GM11168 (cell line): ENCODE results near the gene CAMSAP1.

Experiments used
- in situ Hi-C: fragments of 300-500 bp; cut with MboI; formaldehyde crosslinking; loops from one replicate; pipeline ENCODE4 v1.12.0; 2022; ENCODE audit warnings: low sequenced_read_pairs; ENCODE audit not compliant: unreplicated experiment

CAMSAP1 gene

DNA sequence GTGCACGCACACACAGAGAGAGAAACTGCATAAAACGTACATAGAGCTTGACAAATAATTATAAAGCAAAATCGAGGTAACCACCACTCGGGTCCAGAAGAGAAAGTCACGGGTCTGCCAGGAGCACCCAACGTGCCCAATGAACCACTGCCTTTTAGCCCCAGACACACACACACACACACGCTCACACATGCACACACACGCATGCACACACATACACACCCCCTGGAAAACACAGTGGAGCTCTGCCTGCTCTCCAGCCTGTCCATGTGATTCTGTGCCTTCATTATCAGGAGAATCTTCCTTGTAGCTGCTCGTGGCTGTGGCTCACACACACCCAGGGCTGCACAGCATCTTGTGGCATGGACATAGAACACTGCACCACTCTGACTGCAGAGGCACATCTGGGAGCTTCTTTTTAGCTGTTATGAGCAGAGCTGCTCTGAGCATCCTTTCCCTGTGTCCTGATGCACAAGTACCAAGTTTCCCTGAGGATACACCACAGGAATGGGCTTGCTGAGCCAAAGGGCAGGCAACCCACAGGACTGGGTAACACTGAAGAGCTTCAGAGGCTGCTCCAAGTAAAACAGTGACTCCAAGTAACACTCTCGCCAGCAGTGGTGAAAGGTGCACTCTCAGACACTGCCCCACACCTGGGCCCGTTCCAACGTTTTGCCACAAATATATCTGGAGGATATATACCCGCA lies 58.9 kb downstream of the CAMSAP1 start:
- in situ Hi-C loops: no loop called here

DNA sequence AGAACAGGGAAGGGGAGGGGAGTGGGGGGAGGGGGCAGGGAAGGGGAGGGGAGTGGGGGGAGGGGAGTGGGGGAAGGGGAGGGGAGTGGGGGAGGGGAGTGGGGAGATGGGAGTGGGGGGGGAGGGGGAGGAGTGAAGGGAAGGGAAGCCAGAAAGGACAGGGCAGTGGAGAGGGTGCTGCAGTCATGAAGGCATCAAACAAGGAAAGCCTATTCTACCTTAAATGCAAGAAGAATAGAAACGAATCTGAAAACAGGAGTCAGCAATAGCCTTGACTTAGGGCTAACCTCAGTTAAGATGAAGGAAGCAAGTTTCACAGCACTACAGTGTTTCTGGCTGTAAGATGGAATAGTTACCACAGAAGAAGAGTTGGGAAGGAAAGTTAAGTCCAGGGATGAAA lies 59.5 kb downstream of the CAMSAP1 start:
- in situ Hi-C loops: no loop called here

DNA sequence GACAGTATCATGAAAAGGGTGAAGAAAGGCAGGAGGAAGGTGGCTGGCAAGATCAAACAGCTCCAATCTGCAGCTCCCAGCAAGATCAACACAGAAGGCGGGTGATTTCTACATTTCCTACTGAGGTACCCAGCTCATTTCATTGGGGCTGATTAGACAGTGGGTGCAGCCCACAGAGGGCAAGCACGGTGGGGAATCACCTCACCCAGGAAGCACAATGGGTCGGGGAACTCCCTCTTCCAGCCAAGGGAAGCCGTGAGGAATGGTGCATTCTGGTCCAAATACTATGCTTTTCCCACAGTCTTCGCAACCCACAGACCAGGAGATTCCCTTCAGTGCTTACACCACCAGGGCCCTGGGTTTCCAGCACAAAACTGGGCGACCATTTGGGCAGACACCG lies 66.8 kb downstream of the CAMSAP1 start:
- in situ Hi-C loops: no loop called here

DNA sequence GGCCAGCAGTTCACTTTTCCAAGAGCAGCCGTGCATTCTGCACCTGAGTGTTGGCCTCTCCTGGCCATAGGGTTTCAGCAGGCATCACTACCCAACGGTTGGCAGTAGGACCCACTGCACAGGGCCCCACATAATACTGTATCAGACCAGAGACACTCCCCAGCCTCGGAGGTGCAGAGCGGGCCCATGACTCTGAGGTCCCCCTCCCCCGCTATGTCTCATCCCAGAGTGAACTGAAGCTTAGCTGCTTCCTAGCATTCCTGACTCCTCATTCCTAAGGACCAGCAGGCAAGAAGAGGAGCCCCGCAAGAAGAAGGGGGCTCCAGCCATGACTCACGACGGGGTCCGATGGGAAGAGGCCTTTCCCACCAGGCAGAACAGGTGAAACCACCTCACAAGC lies 67.2 kb downstream of the CAMSAP1 start:
- in situ Hi-C loops: no loop called here

DNA sequence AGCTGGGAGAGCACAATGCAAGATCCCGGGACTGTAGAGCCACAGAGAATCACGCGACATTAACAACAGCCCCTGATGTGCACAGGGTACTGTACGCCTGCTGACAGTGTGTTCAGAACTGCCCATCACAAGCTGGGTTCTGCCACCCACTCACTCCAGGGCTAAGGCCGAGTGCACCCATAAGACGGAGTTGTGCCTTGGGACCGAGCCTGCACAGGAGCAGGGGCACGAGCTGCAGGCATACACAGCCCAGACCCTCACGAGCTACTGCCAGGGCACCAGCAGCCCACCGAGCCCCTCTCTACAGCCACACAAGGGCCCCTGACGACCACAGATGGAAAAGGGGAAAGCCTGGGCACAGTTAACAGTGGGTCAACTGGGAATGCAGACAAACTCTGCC lies 67.8 kb downstream of the CAMSAP1 start:
- in situ Hi-C loops: no loop called here

DNA sequence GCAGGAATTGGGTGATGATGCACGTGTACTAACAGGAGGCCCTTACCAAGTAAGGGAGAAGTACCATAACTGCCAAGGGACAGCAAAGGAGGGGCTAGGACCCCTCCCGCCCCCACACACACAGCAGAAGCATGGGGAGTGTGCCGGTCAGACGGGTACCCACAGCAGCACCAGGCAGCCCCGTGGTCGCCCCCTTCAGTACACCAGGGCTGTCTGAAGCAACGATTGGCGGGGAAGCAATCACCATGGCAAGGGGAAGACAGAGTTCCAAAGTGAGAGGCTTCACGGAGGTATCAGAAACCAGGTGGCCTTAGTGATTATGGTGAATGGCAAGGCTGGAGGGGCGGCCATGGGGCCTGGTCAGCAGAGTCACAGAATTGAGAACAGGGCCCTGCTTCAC lies 72.2 kb downstream of the CAMSAP1 start:
- in situ Hi-C loops: no loop called here

DNA sequence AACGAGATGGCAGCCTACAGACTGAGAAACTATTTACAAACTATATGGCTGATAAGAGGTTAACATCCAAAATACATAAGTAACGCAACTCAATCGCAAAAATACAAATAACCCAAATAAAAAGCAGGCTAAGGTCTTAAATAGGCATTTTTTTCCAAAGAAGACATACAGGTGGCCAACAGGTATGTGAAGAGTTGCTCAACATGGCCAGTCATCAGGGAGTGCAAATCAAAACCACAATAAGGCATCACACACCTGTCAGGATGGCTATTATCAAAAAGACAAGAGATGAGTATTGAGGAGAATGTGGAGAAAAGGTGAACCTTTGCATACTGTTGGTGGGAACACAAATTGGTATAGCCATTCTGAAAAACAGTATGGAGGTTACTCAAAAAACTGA lies 73.5 kb downstream of the CAMSAP1 start:
- in situ Hi-C loops: no loop called here

DNA sequence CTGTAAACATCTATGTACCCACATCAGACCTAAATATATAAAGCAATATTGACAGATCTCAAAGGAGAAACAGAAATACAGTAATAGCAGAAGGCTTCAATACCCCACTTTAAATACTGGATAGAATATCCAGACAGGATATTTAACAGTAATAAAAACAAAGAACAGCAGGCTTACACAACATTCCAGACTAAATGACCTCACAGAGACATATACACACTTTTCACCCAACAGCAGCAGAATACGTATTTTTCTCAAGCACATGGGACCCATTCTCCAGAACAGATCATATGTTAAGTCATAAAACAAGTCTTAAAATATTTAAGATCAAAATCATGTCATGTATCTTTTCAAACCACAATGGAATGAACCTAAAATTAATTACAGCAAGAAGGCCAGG lies 76.8 kb downstream of the CAMSAP1 start:
- in situ Hi-C loops: no loop called here

DNA sequence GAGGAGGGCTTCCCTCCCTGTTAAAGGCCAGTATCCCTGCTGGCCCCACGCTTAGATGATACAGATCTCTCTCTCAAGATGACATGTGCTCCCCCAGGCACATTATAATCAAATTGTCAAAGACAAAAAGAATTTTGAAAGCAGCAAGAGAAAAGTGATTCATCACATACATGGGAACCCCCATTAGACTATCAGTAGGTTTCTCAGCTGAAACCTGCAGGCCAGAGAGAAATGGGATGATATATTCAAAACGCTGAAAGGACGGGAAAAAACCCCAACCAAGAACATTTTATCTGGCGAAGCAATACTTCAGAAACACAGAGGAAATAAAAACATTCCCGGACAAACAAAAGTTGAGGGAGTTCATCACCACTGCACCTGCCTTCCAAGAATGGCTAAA lies 78.7 kb downstream of the CAMSAP1 start:
- in situ Hi-C loops: no loop called here

DNA sequence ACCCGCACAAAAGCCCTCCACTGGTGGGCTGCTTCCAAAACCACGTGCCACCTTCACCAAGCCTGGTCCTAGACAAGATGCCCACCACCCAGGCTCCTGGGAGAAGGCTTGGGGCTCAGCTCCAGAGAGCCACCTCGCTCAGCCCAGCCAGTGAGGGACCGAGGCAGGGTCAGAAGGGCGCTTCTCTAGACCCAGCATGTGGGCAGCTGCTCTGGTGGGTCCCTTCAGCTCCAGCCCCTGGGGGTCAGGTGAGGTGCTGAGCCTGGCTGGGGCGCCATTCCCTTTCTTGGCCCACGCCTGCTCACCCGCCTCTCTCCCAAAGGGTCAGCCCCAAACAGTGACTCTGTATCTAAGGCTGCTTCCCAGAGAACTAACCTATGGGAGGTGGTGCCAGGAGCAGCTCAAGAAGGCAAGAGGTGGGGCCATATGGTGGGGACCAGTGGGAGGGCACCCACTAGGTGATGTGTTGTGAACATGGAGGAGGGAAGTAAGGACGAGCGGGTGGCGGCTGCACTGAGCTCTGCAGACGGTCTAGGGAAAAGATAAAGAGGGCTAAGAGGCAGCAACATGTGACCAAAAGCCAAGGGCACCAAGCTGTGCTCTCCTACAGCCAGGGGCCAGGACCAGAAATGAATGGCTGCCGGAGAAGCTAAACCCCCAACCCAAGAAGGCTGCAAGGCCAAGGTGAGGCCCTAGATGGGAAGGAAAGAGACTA lies 79.3 kb downstream of the CAMSAP1 start:
- in situ Hi-C loops: no loop called here

DNA sequence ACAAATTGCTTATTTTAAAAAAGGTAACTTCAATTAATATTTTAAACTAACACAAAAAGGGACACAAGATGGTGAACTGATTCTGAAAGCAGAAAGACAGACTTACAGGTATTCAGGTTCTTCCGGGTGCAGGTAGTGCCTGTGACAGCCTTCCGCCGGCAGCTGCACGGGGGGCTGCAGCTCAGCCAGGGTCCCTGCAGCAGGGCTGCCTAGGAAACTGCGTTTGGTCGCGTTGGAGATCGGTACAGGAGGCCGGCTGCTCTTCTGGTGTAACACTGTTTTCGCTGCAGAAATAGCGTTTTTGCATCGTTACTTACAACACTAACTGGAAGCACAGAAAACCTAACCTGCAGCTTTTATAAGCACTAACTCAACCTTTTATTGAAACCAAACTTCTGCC lies 80.0 kb downstream of the CAMSAP1 start:
- in situ Hi-C loops: no loop called here

DNA sequence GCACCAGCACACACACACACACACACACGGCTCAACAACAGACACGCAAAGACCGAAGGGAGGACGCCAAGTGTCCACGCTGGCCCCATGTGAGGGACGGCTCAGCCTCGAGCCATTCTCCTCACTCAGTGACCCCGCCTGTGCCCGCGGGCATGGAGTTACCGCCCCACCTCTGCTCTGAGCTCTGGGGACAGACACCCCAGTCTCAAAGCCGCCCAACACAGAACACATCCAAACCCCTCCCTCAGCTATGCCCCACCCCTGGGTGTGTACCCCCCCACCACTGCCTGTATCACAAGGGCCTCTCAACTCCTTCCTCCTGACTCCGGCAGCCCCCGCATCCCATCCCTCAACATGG lies 81.2 kb downstream of the CAMSAP1 start:
- in situ Hi-C loops: no loop called here

DNA sequence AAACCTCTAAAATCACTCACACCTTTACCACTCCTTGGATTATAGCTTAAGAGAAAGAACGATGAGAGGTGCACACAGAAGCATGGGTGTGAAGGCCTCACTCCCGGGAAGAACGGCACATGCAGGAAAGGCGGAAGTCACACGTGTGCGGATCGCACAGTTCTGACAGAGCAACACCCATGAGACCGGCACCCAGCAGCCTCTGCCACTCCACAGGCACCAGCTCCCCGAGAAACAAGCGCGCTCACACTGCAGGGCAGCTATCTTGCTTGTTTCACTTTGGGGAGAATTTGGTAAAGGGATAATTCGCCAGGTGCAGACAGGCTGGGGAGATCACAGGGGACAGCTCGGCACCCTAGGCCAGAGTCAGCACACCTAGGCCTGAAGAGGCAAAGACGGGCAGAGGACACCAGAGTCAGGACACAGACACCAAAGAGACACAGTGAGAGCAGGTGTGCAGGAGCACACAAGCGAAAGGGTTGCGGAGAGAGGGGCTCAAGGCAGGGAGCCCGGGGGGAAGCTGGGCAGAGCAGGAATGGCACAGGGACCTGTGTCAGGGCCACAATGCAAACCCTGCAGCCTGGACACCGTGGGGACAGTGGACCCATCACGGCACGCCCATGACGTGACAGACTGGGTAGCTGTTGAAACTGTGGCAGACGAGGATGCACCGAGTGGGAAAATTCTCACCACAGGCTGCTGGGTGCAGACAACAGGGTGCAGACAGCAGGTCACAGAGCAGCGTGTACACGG lies 81.7 kb downstream of the CAMSAP1 start:
- in situ Hi-C loops: no loop called here

DNA sequence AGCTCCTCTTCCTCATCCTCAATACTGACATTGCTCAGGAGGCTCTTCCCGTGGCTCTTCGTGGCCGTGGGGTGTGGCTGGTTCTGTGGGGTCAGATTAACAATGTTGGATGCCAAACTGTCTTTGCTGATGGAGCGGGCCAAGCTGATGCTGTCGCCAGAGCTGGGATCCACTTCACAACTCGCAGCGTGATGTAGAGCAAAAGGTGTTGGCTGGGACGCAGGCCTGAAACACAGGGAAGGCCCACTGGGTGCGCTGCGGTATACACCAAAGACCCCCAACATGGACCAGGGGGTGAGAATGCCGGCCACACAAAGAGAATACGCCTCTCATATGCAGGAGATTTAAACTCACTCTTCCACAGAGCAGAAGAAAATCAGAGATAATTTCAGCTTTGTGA lies 84.3 kb downstream of the CAMSAP1 start:
- in situ Hi-C loops: no loop called here

DNA sequence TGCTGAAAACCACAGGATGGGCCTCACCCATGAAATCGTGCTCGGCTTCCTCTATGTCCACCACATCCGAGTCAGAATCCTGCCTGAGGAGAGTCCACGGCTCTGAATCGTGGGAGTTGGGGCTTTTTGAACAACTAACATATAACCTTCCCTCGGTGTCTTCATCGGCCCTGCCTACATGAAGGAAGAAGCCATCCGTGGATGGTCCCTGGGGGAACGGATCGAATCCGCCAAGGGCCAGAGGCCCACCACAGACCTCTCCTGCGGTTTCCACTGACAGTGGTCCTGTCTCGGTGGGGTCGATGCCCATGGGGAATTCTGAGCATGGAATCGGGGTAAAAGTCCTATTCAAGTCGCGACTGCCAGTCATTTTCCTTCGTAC lies 85.0 kb downstream of the CAMSAP1 start:
- in situ Hi-C loops: no loop called here

DNA sequence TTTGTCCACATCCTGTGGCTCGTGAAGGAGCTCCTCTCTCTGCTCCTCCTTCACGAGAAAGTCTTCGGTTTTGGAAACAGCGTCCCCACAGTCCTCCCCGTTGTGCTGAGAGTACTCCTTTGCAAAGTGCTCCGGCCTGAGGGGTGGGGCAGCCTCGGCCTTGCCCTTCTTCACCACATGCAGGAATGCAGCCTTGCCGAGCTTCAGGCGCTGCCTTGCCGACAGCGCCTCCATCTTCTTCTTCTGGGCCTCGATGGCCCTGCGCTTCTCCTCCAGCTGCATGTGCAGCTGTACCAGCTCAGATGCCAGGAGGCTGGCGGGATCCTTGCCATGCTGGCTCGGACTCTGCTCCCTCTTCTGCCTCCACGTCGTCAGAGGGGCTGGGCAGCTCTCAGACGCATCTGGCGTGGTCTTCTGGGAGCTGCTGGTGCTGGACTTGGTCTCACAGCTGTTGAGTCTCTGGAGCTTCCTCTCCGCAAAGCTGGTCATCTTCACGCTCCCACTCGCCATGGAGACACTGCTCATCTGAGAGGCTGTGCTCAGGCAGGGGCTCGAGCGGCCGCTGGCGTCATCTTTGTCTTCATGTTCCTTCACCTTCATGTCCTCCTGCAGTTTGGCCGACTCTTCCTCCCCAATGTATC lies 85.5 kb downstream of the CAMSAP1 start:
- in situ Hi-C loops: no loop called here

DNA sequence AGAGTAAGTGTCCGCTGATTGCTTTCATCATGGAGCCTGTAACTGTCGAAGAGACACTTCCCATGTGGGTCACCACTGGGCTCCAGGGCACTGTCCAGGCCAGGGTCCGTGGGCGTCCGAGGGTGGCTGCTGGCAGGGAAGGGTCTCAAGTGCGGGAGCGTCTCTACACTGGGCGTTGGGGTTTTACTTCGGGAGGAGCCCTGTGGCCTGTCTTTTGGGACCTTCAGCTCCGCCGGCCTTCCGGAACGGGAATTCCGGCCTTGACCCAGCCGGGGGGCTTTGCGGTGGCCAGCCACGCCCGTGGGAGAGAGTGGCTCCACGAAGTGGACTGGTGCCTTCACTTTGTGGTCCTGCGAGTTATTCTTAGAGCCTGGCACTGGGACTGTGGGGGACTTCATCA lies 86.2 kb downstream of the CAMSAP1 start:
- in situ Hi-C loops: no loop called here

DNA sequence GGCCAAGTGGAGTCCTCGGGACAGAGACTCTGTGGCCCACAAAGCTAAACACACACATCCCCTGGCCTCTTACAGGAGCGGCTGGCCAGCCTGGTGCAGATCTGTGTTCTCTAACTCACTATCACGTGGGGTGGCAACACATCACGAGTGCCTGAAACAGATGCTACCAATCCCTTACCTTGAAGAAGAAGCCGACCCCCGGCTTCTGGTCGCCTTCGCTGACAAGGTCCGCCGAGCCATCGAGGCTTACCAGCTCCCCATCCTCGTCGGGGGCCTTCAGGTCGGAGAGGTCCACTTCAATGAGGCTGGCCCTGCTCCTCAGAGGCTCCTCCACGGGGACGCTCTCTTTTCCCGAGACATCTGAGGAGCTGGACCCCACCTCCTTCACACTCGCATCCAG lies 86.7 kb downstream of the CAMSAP1 start:
- in situ Hi-C loops: no loop called here

DNA sequence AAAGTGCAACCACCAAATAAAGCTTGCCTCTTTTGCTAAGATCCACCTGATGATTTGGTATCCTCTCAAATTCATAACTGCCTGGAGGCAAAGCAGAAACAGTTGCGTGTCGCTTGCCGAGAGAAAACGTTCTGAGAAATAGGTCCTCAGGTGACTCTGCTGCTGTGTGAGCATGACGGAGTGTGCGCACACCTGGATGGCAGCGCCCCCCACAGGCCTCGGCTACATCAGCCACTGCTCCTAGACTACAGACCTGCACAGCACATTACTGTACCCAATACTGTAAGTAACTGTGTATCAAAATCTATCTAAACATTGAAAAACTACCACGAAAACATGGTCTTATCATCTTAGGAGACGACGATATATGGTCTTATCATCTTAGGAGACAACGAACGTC lies 87.4 kb downstream of the CAMSAP1 start:
- in situ Hi-C loops: no loop called here

DNA sequence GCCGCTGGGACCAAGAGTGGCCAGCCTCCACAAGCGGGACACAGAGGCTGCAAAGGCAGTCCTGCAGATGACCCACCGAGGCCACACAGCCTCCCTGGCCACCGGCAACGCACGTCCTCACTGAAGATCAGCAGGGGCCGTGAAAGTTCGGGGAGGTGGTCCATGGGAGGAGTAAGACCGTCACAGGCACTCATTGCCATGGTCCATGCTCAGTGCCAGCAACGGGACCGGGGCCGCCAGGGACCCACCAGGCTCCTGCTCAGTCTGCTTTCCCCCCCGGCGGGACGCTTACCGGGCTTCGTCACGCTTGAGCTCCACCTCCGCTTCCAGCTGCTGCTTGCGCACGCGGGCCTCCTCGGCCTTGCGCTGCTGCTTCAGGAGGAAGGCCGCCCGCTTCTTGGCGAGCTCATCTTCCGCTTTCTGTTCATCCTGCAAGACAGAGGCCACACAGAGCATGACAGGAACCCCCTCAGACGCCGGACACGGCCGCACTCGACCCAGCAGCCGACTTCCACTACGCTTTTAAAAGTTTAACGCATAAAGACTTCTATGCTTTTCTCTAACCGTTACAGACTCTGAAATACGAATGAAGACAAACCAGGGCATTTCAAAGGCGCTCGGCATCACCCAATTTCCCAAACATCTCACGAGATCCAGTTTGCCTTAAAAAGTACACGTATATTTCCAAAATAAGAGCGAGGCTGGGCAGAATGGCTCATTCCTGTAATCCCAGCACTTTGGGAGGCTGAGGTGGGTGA lies 88.4 kb downstream of the CAMSAP1 start:
- in situ Hi-C loops: no loop called here
